Fibroblast of skin of left quadriceps (primary cell): ENCODE data around the gene HSF2BP.
A peak's percentile ranks its signal among the peaks of the same experiment; 100 is the strongest.
"Not testable (repeated sequence)": the region's sequence is repeated elsewhere in the genome, so short reads cannot be mapped to it uniquely, and the experiment has no call there.

ENCODE experiments used
- DNase-seq, 2 experiments: peaks; one replicate each; pipeline ENCODE4 v3.0.0-alpha.2; 2013; ENCODE audit warnings: low read depth in 2 of 2

Gene HSF2BP

GRCh38 chr21:43597540-43598250 lies 61.6 kb downstream of the HSF2BP start:
- DNase-seq: no peak

GRCh38 chr21:43597052-43597451 lies 62.2 kb downstream of the HSF2BP start:
- peak in 1 of 2 experiments; percentile 35 for DNase-seq

GRCh38 chr21:43596616-43597015 lies 62.7 kb downstream of the HSF2BP start:
- no peak for DNase-seq

- DNase-seq: not testable (repeated sequence)
Observed at GRCh38 chr21:43595769-43596168, 63.5 kb downstream of the HSF2BP start.

- no peak for DNase-seq
Observed at GRCh38 chr21:43593078-43593477, 66.2 kb downstream of the HSF2BP start.

- DNase-seq: no peak
Observed at GRCh38 chr21:43591571-43591970, 67.7 kb downstream of the HSF2BP start.

- no peak for DNase-seq
Observed at GRCh38 chr21:43590194-43590593, 69.1 kb downstream of the HSF2BP start.

- no peak for DNase-seq
Observed at GRCh38 chr21:43588957-43589356, 70.3 kb downstream of the HSF2BP start.

GRCh38 chr21:43585924-43586413 lies 73.3 kb downstream of the HSF2BP start:
- peak; percentile 98 to 99 for DNase-seq

GRCh38 chr21:43585514-43585913 lies 73.8 kb downstream of the HSF2BP start:
- no peak for DNase-seq

- no peak for DNase-seq
Observed at GRCh38 chr21:43581453-43581852, 77.8 kb downstream of the HSF2BP start.

- peak; percentile 69 to 72 for DNase-seq
Observed at GRCh38 chr21:43578677-43579303, 80.5 kb downstream of the HSF2BP start.

GRCh38 chr21:43575473-43575844 lies 83.8 kb downstream of the HSF2BP start:
- no peak for DNase-seq

- DNase-seq: no peak
Observed at GRCh38 chr21:43574741-43575472, 84.4 kb downstream of the HSF2BP start.

GRCh38 chr21:43573921-43574320 lies 85.4 kb downstream of the HSF2BP start:
- no peak for DNase-seq

- DNase-seq: no peak
Observed at GRCh38 chr21:43572446-43572845, 86.8 kb downstream of the HSF2BP start.

GRCh38 chr21:43571976-43572375 lies 87.3 kb downstream of the HSF2BP start:
- no peak for DNase-seq

GRCh38 chr21:43570195-43570594 lies 89.1 kb downstream of the HSF2BP start:
- not testable (repeated sequence) for DNase-seq

GRCh38 chr21:43562451-43562850 lies 96.8 kb downstream of the HSF2BP start:
- DNase-seq: not testable (repeated sequence)

GRCh38 chr21:43540561-43540960 lies 118.7 kb downstream of the HSF2BP start:
- DNase-seq: not testable (repeated sequence)

GRCh38 chr21:43522495-43523131 lies 136.7 kb downstream of the HSF2BP start:
- not testable (repeated sequence) for DNase-seq

GRCh38 chr21:43517701-43518100 lies 141.6 kb downstream of the HSF2BP start:
- DNase-seq: not testable (repeated sequence)
